H1 (cell line): ENCODE data around the gene HIGD1B. TPM values are rescaled to one million over a fixed set of nuclear protein-coding genes. Genes with fewer than 3 reads are reported as not detected.

Experiments used
- KDM1A ChIP-seq: fragments of 200-600, 300-600 bp; sonication (generic); IDR thresholded peaks from 2 replicates; pipeline ENCODE4 v1.7.1; 2016; ENCODE audit warnings: mild to moderate bottlenecking, low read length, borderline replicate concordance
- KDM5A ChIP-seq: fragments of 200-600 bp; IDR thresholded peaks from 2 replicates; pipeline ENCODE4 v1.7.1; 2012; ENCODE audit warnings: mild to moderate bottlenecking, low read length, inconsistent platforms, mixed read lengths
- POLR2A ChIP-seq, 2 experiments: IDR thresholded peaks; 1 replicate in 1 of 2; 2 replicates in 1 of 2; pipeline ENCODE4 v1.6.1; 2011; ENCODE audit warnings: low read depth in 2 of 2, low read length in 2 of 2, mild to moderate bottlenecking in 2 of 2; ENCODE audit errors: control extremely low read depth in 1 of 2
- RXRA ChIP-seq: IDR thresholded peaks from 2 replicates; pipeline ENCODE4 v1.6.1; 2011; ENCODE audit warnings: low read depth, mild to moderate bottlenecking, low read length, moderate library complexity; ENCODE audit not compliant: insufficient read depth
- SIN3A ChIP-seq, 2 experiments: IDR thresholded peaks in 1 of 2; conservative IDR thresholded peaks in 1 of 2; 2 replicates each; pipeline ENCODE4 v1.6.1; 2011 to 2012; ENCODE audit warnings: low read length in 2 of 2, improper control_type of control experiment in 1 of 2, low read depth in 1 of 2, mild to moderate bottlenecking in 1 of 2
- SIRT6 ChIP-seq: IDR thresholded peaks from one replicate; pipeline ENCODE4 v1.7.1; 2012; ENCODE audit warnings: low read length, inconsistent platforms
- SUZ12 ChIP-seq: fragments of 200-600 bp; sonication (generic); IDR thresholded peaks from 2 replicates; pipeline ENCODE4 v1.6.1; 2012; ENCODE audit warnings: mild to moderate bottlenecking, inconsistent platforms, low read length, moderate library complexity, mixed read lengths
- USF2 ChIP-seq: IDR thresholded peaks from 2 replicates; pipeline ENCODE4 v1.6.1; 2011; ENCODE audit warnings: low read length, improper control_type of control experiment
- polyA plus RNA-seq, 7 experiments: library from polyadenylated mRNA; depleted of rRNA in 3 of 7; stranded (reverse) in 5 of 7; unstranded in 2 of 7; fragments of >200 nt in 5 of 7; fragments of 200-250 nt in 2 of 7; gene quantifications; 1 replicate in 5 of 7; 2 replicates in 1 of 7; 4 replicates in 1 of 7; pipeline versions ENCODE4 v1.2.1 to v1.2.3, GENCODE V29; 2011 to 2013; ENCODE audit warnings: missing spikeins in 2 of 7, mixed read lengths in 2 of 7
- total RNA-seq: library from RNA; stranded (reverse); fragmentation: NEBNext Ultra II Directional; extraction: Animal tissue kit (Norgen Biotek cat#: 25700); gene quantifications from 2 replicates; pipeline ENCODE4 v1.2.1, GENCODE V29; 2021
- TF ChIP-seq, protein P1 (sequence below): fragments of 300-600 bp; sonication (generic); IDR thresholded peaks from 2 replicates; pipeline ENCODE4 v1.7.1; 2012; ENCODE audit warnings: low read length, moderate library complexity, mild to moderate bottlenecking, inconsistent platforms; ENCODE audit not compliant: insufficient replicate concordance

The HIGD1B gene
- total and polyA plus RNA-seq, 2 of the 8 experiments (the other 6 are each of a cell fraction or from before 2014, with no cell fraction given), result not detected

- TF ChIP-seq, protein P1, sequence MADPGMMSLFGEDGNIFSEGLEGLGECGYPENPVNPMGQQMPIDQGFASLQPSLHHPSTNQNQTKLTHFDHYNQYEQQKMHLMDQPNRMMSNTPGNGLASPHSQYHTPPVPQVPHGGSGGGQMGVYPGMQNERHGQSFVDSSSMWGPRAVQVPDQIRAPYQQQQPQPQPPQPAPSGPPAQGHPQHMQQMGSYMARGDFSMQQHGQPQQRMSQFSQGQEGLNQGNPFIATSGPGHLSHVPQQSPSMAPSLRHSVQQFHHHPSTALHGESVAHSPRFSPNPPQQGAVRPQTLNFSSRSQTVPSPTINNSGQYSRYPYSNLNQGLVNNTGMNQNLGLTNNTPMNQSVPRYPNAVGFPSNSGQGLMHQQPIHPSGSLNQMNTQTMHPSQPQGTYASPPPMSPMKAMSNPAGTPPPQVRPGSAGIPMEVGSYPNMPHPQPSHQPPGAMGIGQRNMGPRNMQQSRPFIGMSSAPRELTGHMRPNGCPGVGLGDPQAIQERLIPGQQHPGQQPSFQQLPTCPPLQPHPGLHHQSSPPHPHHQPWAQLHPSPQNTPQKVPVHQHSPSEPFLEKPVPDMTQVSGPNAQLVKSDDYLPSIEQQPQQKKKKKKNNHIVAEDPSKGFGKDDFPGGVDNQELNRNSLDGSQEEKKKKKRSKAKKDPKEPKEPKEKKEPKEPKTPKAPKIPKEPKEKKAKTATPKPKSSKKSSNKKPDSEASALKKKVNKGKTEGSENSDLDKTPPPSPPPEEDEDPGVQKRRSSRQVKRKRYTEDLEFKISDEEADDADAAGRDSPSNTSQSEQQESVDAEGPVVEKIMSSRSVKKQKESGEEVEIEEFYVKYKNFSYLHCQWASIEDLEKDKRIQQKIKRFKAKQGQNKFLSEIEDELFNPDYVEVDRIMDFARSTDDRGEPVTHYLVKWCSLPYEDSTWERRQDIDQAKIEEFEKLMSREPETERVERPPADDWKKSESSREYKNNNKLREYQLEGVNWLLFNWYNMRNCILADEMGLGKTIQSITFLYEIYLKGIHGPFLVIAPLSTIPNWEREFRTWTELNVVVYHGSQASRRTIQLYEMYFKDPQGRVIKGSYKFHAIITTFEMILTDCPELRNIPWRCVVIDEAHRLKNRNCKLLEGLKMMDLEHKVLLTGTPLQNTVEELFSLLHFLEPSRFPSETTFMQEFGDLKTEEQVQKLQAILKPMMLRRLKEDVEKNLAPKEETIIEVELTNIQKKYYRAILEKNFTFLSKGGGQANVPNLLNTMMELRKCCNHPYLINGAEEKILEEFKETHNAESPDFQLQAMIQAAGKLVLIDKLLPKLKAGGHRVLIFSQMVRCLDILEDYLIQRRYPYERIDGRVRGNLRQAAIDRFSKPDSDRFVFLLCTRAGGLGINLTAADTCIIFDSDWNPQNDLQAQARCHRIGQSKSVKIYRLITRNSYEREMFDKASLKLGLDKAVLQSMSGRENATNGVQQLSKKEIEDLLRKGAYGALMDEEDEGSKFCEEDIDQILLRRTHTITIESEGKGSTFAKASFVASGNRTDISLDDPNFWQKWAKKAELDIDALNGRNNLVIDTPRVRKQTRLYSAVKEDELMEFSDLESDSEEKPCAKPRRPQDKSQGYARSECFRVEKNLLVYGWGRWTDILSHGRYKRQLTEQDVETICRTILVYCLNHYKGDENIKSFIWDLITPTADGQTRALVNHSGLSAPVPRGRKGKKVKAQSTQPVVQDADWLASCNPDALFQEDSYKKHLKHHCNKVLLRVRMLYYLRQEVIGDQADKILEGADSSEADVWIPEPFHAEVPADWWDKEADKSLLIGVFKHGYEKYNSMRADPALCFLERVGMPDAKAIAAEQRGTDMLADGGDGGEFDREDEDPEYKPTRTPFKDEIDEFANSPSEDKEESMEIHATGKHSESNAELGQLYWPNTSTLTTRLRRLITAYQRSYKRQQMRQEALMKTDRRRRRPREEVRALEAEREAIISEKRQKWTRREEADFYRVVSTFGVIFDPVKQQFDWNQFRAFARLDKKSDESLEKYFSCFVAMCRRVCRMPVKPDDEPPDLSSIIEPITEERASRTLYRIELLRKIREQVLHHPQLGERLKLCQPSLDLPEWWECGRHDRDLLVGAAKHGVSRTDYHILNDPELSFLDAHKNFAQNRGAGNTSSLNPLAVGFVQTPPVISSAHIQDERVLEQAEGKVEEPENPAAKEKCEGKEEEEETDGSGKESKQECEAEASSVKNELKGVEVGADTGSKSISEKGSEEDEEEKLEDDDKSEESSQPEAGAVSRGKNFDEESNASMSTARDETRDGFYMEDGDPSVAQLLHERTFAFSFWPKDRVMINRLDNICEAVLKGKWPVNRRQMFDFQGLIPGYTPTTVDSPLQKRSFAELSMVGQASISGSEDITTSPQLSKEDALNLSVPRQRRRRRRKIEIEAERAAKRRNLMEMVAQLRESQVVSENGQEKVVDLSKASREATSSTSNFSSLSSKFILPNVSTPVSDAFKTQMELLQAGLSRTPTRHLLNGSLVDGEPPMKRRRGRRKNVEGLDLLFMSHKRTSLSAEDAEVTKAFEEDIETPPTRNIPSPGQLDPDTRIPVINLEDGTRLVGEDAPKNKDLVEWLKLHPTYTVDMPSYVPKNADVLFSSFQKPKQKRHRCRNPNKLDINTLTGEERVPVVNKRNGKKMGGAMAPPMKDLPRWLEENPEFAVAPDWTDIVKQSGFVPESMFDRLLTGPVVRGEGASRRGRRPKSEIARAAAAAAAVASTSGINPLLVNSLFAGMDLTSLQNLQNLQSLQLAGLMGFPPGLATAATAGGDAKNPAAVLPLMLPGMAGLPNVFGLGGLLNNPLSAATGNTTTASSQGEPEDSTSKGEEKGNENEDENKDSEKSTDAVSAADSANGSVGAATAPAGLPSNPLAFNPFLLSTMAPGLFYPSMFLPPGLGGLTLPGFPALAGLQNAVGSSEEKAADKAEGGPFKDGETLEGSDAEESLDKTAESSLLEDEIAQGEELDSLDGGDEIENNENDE, result no peak
- TF ChIP-seq RXRA (no peak), POLR2A (IDR thresholded peaks at IDR 0.05; ENCODE audit: control extremely low read depth in 1 of 2, low read depth in 2 of 2, low read length in 2 of 2) (peak in 1 of 2 experiments; percentile 91; a peak in 2 of 3 replicates), SUZ12 (no peak), SIN3A (conservative IDR thresholded peaks at IDR 0.05 in 1 of 2, IDR thresholded peaks at IDR 0.05 in 1 of 2; ENCODE audit: low read depth in 1 of 2, low read length in 2 of 2) (peak; percentile 66 to 94; a peak in 2 of 4 replicates), USF2 (peak; percentile 94), KDM1A (no peak), KDM5A (peak; percentile 90), SIRT6 (no peak)
These were observed 51.5 kb downstream of the HIGD1B start, which contains the start of gene EFTUD2 (continued) for GRCh38 chr17:44899074-44899782.
